ENCODE measurements around the gene KCTD5.
"Not testable (repeated sequence)": the region's sequence is repeated elsewhere in the genome, so short reads cannot be mapped to it uniquely, and the experiment has no call there.

The KCTD5 gene

GRCh38 chr16:2690852-2691251 is 8.5 kb downstream of the KCTD5 start:
- H3K9me3 ChIP-seq (ENCODE audit: control extremely low read depth in 1 of 5, control insufficient read depth in 4 of 5, insufficient read depth in 2 of 5, low read depth in 1 of 5, low read length in 4 of 5): no peaks in the 10 kb centered on the region
- H3K27ac ChIP-seq (ENCODE audit: insufficient read depth in 1 of 2, low read depth in 1 of 2, low read length in 2 of 2, poor library complexity in 1 of 2, severe bottlenecking in 2 of 2): peak overlapping the region in 1 of 2 experiments; percentile 39
- WGBS (ENCODE audit: insufficient coverage): 96% methylated on average over 11 of the region's 11 CpGs
- CTCF ChIA-PET: no interaction called here
- H3K27me3 ChIP-seq (replicated peaks in 2 of 5; ENCODE audit: control insufficient read depth in 4 of 5, insufficient read depth in 5 of 5, low read length in 4 of 5): no peaks in the 10 kb centered on the region
- POLR2A ChIA-PET: no interaction called here
- peaks cover 0 to 30% (median 0%) of the 10 kb centered on the region in 4 experiments for H3K36me3 ChIP-seq (ENCODE audit: control insufficient read depth in 4 of 4, insufficient read depth in 4 of 4, low read length in 3 of 4)
- no peak for DNase-seq
- H3K4me1 ChIP-seq (ENCODE audit: control extremely low read depth in 1 of 4, control insufficient read depth in 4 of 4, insufficient read depth in 4 of 4, low read length in 3 of 4): peaks cover 3 to 54% (median 29%) of the 10 kb centered on the region in 4 experiments
- peak overlapping the region in 1 of 7 experiments; percentile 8 for H3K4me3 ChIP-seq (ENCODE audit: control insufficient read depth in 1 of 7, extremely low read depth in 1 of 7, insufficient read depth in 4 of 7, low read depth in 2 of 7, low read length in 6 of 7)

- no peaks in the 10 kb centered on the region for H3K27me3 ChIP-seq (replicated peaks in 2 of 5; ENCODE audit: control insufficient read depth in 4 of 5, insufficient read depth in 5 of 5, low read length in 4 of 5)
- 94% methylated on average over 24 of the region's 29 CpGs for WGBS (ENCODE audit: insufficient coverage)
- POLR2A ChIA-PET: no interaction called here
- no peak for DNase-seq
- CTCF ChIA-PET: interaction anchor here (1.9 kb wide), 1 partner anchor 10 kb away, joined by 4 read pairs; no protein-coding TSS in a partner anchor
- H3K4me1 ChIP-seq (ENCODE audit: control extremely low read depth in 1 of 4, control insufficient read depth in 4 of 4, insufficient read depth in 4 of 4, low read length in 3 of 4): peaks cover 3 to 54% (median 28%) of the 10 kb centered on the region in 4 experiments
- H3K9me3 ChIP-seq (ENCODE audit: control extremely low read depth in 1 of 5, control insufficient read depth in 4 of 5, insufficient read depth in 2 of 5, low read depth in 1 of 5, low read length in 4 of 5): no peaks in the 10 kb centered on the region
- H3K4me3 ChIP-seq (ENCODE audit: control insufficient read depth in 1 of 7, extremely low read depth in 1 of 7, insufficient read depth in 4 of 7, low read depth in 2 of 7, low read length in 6 of 7): no peak overlapping the region
- no peak overlapping the region for H3K27ac ChIP-seq (ENCODE audit: insufficient read depth in 1 of 2, low read depth in 1 of 2, low read length in 2 of 2, poor library complexity in 1 of 2, severe bottlenecking in 2 of 2)
- H3K36me3 ChIP-seq (ENCODE audit: control insufficient read depth in 4 of 4, insufficient read depth in 4 of 4, low read length in 3 of 4): peaks cover 0 to 31% (median under 1%) of the 10 kb centered on the region in 4 experiments
Observed at GRCh38 chr16:2691491-2692248, 9.3 kb downstream of the KCTD5 start.

GRCh38 chr16:2692251-2692947 is 10.1 kb downstream of the KCTD5 start:
- ChIA-PET CTCF (interaction anchor here (1.9 kb wide), 1 partner anchor 9 kb away, joined by 4 read pairs; no protein-coding TSS in a partner anchor), POLR2A (no interaction called here)
- H3K27me3 ChIP-seq (replicated peaks in 2 of 5; ENCODE audit: control insufficient read depth in 4 of 5, insufficient read depth in 5 of 5, low read length in 4 of 5): no peaks in the 10 kb centered on the region
- DNase-seq: no peak
- no peaks in the 10 kb centered on the region for H3K9me3 ChIP-seq (ENCODE audit: control extremely low read depth in 1 of 5, control insufficient read depth in 4 of 5, insufficient read depth in 2 of 5, low read depth in 1 of 5, low read length in 4 of 5)
- H3K36me3 ChIP-seq (ENCODE audit: control insufficient read depth in 4 of 4, insufficient read depth in 4 of 4, low read length in 3 of 4): peaks cover 0 to 38% (median 5%) of the 10 kb centered on the region in 4 experiments
- H3K4me3 ChIP-seq (ENCODE audit: control insufficient read depth in 1 of 7, extremely low read depth in 1 of 7, insufficient read depth in 4 of 7, low read depth in 2 of 7, low read length in 6 of 7): no peak overlapping the region
- H3K27ac ChIP-seq (ENCODE audit: insufficient read depth in 1 of 2, low read depth in 1 of 2, low read length in 2 of 2, poor library complexity in 1 of 2, severe bottlenecking in 2 of 2): no peak overlapping the region
- H3K4me1 ChIP-seq (ENCODE audit: control extremely low read depth in 1 of 4, control insufficient read depth in 4 of 4, insufficient read depth in 4 of 4, low read length in 3 of 4): peaks cover 0 to 46% (median 20%) of the 10 kb centered on the region in 4 experiments
- WGBS (ENCODE audit: insufficient coverage): 82% methylated on average over 14 of the region's 14 CpGs

- no peak overlapping the region for H3K27ac ChIP-seq (ENCODE audit: insufficient read depth in 1 of 2, low read depth in 1 of 2, low read length in 2 of 2, poor library complexity in 1 of 2, severe bottlenecking in 2 of 2)
- no peak for DNase-seq
Observed at GRCh38 chr16:2692948-2693651, 10.8 kb downstream of the KCTD5 start.

GRCh38 chr16:2696601-2697250 is 14.4 kb downstream of the KCTD5 start:
- H3K9me3 ChIP-seq (ENCODE audit: control extremely low read depth in 1 of 5, control insufficient read depth in 4 of 5, insufficient read depth in 2 of 5, low read depth in 1 of 5, low read length in 4 of 5); H3K4me3 ChIP-seq (ENCODE audit: control insufficient read depth in 1 of 7, extremely low read depth in 1 of 7, insufficient read depth in 4 of 7, low read depth in 2 of 7, low read length in 6 of 7); H3K27me3 ChIP-seq (replicated peaks in 2 of 5; ENCODE audit: control insufficient read depth in 4 of 5, insufficient read depth in 5 of 5, low read length in 4 of 5); H3K27ac ChIP-seq (ENCODE audit: insufficient read depth in 1 of 2, low read depth in 1 of 2, low read length in 2 of 2, poor library complexity in 1 of 2, severe bottlenecking in 2 of 2); CTCF ChIA-PET; DNase-seq; POLR2A ChIA-PET: not testable (repeated sequence)
- 96% methylated on average over 23 of the region's 37 CpGs for WGBS (ENCODE audit: insufficient coverage)
- Histone ChIP-seq H3K4me1 (ENCODE audit: control extremely low read depth in 1 of 4, control insufficient read depth in 4 of 4, insufficient read depth in 4 of 4, low read length in 3 of 4) (peaks cover 0 to 16% (median 4%) of the 10 kb centered on the region in 4 experiments), H3K36me3 (ENCODE audit: control insufficient read depth in 4 of 4, insufficient read depth in 4 of 4, low read length in 3 of 4) (peaks cover 9 to 63% (median 35%) of the 10 kb centered on the region in 4 experiments)

More at GRCh38 chr16:2692948-2693651, 10.8 kb downstream of the KCTD5 start:
- no peak overlapping the region for H3K4me3 ChIP-seq (ENCODE audit: control insufficient read depth in 1 of 7, extremely low read depth in 1 of 7, insufficient read depth in 4 of 7, low read depth in 2 of 7, low read length in 6 of 7)
- ChIA-PET POLR2A (no interaction called here), CTCF (interaction anchor here (1.9 kb wide), 1 partner anchor 8 kb away, joined by 4 read pairs; no protein-coding TSS in a partner anchor)
- H3K27me3 ChIP-seq (replicated peaks in 2 of 5; ENCODE audit: control insufficient read depth in 4 of 5, insufficient read depth in 5 of 5, low read length in 4 of 5): no peaks in the 10 kb centered on the region
- peaks cover 0 to 40% (median 14%) of the 10 kb centered on the region in 4 experiments for H3K4me1 ChIP-seq (ENCODE audit: control extremely low read depth in 1 of 4, control insufficient read depth in 4 of 4, insufficient read depth in 4 of 4, low read length in 3 of 4)
- no peaks in the 10 kb centered on the region for H3K9me3 ChIP-seq (ENCODE audit: control extremely low read depth in 1 of 5, control insufficient read depth in 4 of 5, insufficient read depth in 2 of 5, low read depth in 1 of 5, low read length in 4 of 5)
- 94% methylated on average over 16 of the region's 24 CpGs for WGBS (ENCODE audit: insufficient coverage)
- peaks cover 0 to 45% (median 9%) of the 10 kb centered on the region in 4 experiments for H3K36me3 ChIP-seq (ENCODE audit: control insufficient read depth in 4 of 4, insufficient read depth in 4 of 4, low read length in 3 of 4)

DNA sequence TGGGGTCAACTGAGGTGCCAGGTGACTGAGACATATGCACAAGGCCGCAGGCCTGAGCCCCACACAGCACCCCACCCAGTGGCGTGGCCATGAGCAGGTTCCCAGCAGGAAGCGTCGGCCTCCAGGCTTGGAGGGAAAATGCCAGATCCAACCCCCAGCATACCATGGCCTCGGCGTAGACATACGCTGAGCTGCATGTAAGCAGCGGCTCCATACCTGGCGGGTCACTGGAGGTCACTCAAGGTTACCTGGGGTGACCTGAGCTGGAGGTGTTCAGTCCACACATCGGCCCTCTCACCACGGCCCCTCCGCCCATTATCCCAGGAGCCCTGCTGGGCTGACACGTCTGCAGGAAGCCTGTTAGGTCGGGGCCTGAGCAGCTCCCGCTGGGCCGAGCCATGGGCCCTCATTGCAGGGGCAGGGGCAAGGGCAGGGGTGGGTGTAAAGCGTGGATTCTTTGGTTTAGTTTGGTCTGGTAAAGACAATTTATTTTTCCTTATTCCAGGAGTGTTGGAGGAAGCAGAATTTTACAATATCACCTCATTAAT is 15.2 kb downstream of the KCTD5 start:
- Histone ChIP-seq H3K36me3 (ENCODE audit: control insufficient read depth in 4 of 4, insufficient read depth in 4 of 4, low read length in 3 of 4) (peaks cover 9 to 62% (median 38%) of the 10 kb centered on the region in 4 experiments), H3K9me3 (ENCODE audit: control extremely low read depth in 1 of 5, control insufficient read depth in 4 of 5, insufficient read depth in 2 of 5, low read depth in 1 of 5, low read length in 4 of 5) (no peaks in the 10 kb centered on the region), H3K27me3 (replicated peaks in 2 of 5; ENCODE audit: control insufficient read depth in 4 of 5, insufficient read depth in 5 of 5, low read length in 4 of 5) (no peaks in the 10 kb centered on the region), H3K4me1 (ENCODE audit: control extremely low read depth in 1 of 4, control insufficient read depth in 4 of 4, insufficient read depth in 4 of 4, low read length in 3 of 4) (peaks cover 0 to 8% (median under 1%) of the 10 kb centered on the region in 4 experiments), H3K4me3 (ENCODE audit: control insufficient read depth in 1 of 7, extremely low read depth in 1 of 7, insufficient read depth in 4 of 7, low read depth in 2 of 7, low read length in 6 of 7) (no peak overlapping the region), H3K27ac (ENCODE audit: insufficient read depth in 1 of 2, low read depth in 1 of 2, low read length in 2 of 2, poor library complexity in 1 of 2, severe bottlenecking in 2 of 2) (no peak overlapping the region)
- 99% methylated on average over 15 of the region's 17 CpGs for WGBS (ENCODE audit: insufficient coverage)
- POLR2A ChIA-PET: no interaction called here
- no peak for DNase-seq
- CTCF ChIA-PET: no interaction called here

All from common myeloid progenitor, CD34-positive (primary cell).